GM23338 (cell line): Measurements from ENCODE around the gene KRTAP5-2. TPM values are rescaled to one million over a fixed set of nuclear protein-coding genes. Genes with fewer than 3 reads are reported as not detected.

Experiments
- ATAC-seq: fragments of 200-7000 bp; cut with Tn5 transposase; 3 replicates; pipeline ENCODE4 v1.9.1; 2020
- DNase-seq: peaks from one replicate; pipeline ENCODE4 v3.0.0-alpha.2; 2015; ENCODE audit warnings: low spot score
- H2AFZ ChIP-seq: fragments of 200-600 bp; sonication (generic); 2 replicates; pipeline ENCODE4 v1.8.0; 2016; ENCODE audit warnings: antibody characterized with exemption, mild to moderate bottlenecking, moderate library complexity
- H3F3A ChIP-seq: fragments of 200-600 bp; sonication (generic); replicated peaks from 2 replicates; pipeline ENCODE4 v1.8.0; 2017; ENCODE audit warnings: antibody characterized with exemption, mixed run types, low read depth
- H3K27ac ChIP-seq: fragments of 200-600 bp; sonication (generic); 2 replicates; pipeline ENCODE4 v1.6.1; 2016; ENCODE audit warnings: low read depth
- H3K27me3 ChIP-seq: fragments of 200-600 bp; sonication (generic); 2 replicates; pipeline ENCODE4 v1.8.0; 2016; ENCODE audit warnings: mild to moderate bottlenecking, mixed run types, moderate library complexity; ENCODE audit not compliant: insufficient read depth
- H3K36me3 ChIP-seq: fragments of 200-600 bp; sonication (generic); 2 replicates; pipeline ENCODE4 v1.8.0; 2016; ENCODE audit warnings: mild to moderate bottlenecking; ENCODE audit not compliant: insufficient read depth
- H3K4me1 ChIP-seq: fragments of 200-600 bp; sonication (generic); 2 replicates; pipeline ENCODE4 v1.8.0; 2016; ENCODE audit warnings: mild to moderate bottlenecking, moderate library complexity; ENCODE audit not compliant: insufficient read depth
- H3K4me2 ChIP-seq: fragments of 200-600 bp; sonication (generic); 2 replicates; pipeline ENCODE4 v1.7.1; 2017; ENCODE audit warnings: mixed run types
- H3K4me3 ChIP-seq: fragments of 200-600 bp; sonication (generic); 2 replicates; pipeline ENCODE4 v1.6.1; 2016; ENCODE audit warnings: mixed run types
- H3K79me2 ChIP-seq: fragments of 200-600 bp; sonication (generic); replicated peaks from 2 replicates; pipeline ENCODE4 v1.8.0; 2017; ENCODE audit warnings: mild to moderate bottlenecking; ENCODE audit not compliant: insufficient read depth
- H3K9me2 ChIP-seq: fragments of 200-600 bp; sonication (generic); 2 replicates; pipeline ENCODE4 v1.8.0; 2017; ENCODE audit not compliant: insufficient read depth
- H4K20me1 ChIP-seq: fragments of 200-600 bp; sonication (generic); replicated peaks from 2 replicates; pipeline ENCODE4 v1.8.0; 2017; ENCODE audit warnings: mild to moderate bottlenecking; ENCODE audit not compliant: insufficient read depth
- H3K27ac Mint-ChIP-seq: 2 replicates; pipeline ENCODE4 v1.8.0; 2020; ENCODE audit warnings: inconsistent platforms, mild to moderate bottlenecking, moderate library complexity, mixed read lengths
- H3K27me3 Mint-ChIP-seq: 3 replicates; pipeline ENCODE4 v1.8.0; 2022; ENCODE audit warnings: low read depth, mild to moderate bottlenecking, moderate library complexity, mixed read lengths, inconsistent platforms; ENCODE audit not compliant: insufficient read depth, poor library complexity
- H3K36me3 Mint-ChIP-seq: 3 replicates; pipeline ENCODE4 v1.8.0; 2021; ENCODE audit warnings: low read depth, mild to moderate bottlenecking, inconsistent platforms, moderate library complexity, mixed read lengths
- H3K4me1 Mint-ChIP-seq: 3 replicates; pipeline ENCODE4 v1.8.0; 2020; ENCODE audit warnings: mild to moderate bottlenecking, inconsistent platforms, mixed read lengths
- H3K4me3 Mint-ChIP-seq: 3 replicates; pipeline ENCODE4 v1.8.0; 2021; ENCODE audit warnings: moderate library complexity, mild to moderate bottlenecking, inconsistent platforms, mixed read lengths
- H3K9me3 Mint-ChIP-seq: 3 replicates; pipeline ENCODE4 v1.8.0; 2020; ENCODE audit warnings: moderate library complexity, mild to moderate bottlenecking, inconsistent platforms, mixed read lengths
- CREB1 ChIP-seq: fragments of 250-450 bp; sonication (Bioruptor Pico); IDR thresholded peaks from 2 replicates; pipeline ENCODE4 v1.5.0; 2020; ENCODE audit warnings: low read depth, mild to moderate bottlenecking, moderate library complexity
- CTCF ChIP-seq, 2 experiments: fragments of 200-600 bp in 1 of 2; sonication (generic) in 1 of 2; conservative IDR thresholded peaks; 2 replicates each; pipeline versions ENCODE4 v1.5.1 to v1.6.1; 2016 to 2017; ENCODE audit warnings: antibody characterized with exemption in 2 of 2, low read depth in 2 of 2, mild to moderate bottlenecking in 2 of 2, moderate library complexity in 1 of 2
- ETS1 ChIP-seq: IDR thresholded peaks from 2 replicates; pipeline ENCODE4 v1.6.1; 2016; ENCODE audit warnings: antibody characterized with exemption
- EZH2 ChIP-seq: fragments of 200-600 bp; sonication (generic); IDR thresholded peaks from one replicate; pipeline ENCODE4 v1.8.0; 2017; ENCODE audit warnings: antibody characterized with exemption, mild to moderate bottlenecking, low read depth; ENCODE audit not compliant: unreplicated experiment
- EZH2phosphoT487 ChIP-seq: fragments of 200-600 bp; sonication (generic); IDR thresholded peaks from one replicate; pipeline ENCODE4 v1.8.1; 2018; ENCODE audit warnings: antibody characterized with exemption; ENCODE audit not compliant: unreplicated experiment
- JUNB ChIP-seq: IDR thresholded peaks from one replicate; pipeline ENCODE4 v1.6.1; 2016; ENCODE audit warnings: antibody characterized with exemption; ENCODE audit not compliant: unreplicated experiment
- NANOG ChIP-seq: IDR thresholded peaks from 2 replicates; pipeline ENCODE4 v1.6.1; 2016; ENCODE audit warnings: antibody characterized with exemption, borderline replicate concordance
- POLR2AphosphoS5 ChIP-seq: IDR thresholded peaks from 2 replicates; pipeline ENCODE4 v1.6.1; 2016; ENCODE audit warnings: antibody characterized with exemption, low read depth
- REST ChIP-seq: IDR thresholded peaks from one replicate; pipeline ENCODE4 v1.6.1; 2018; ENCODE audit warnings: antibody characterized with exemption; ENCODE audit not compliant: unreplicated experiment
- STAT1 ChIP-seq: IDR thresholded peaks from one replicate; pipeline ENCODE4 v1.6.1; 2016; ENCODE audit warnings: antibody characterized with exemption; ENCODE audit not compliant: unreplicated experiment
- ZNF114 ChIP-seq: fragments of 250-450 bp; sonication (Bioruptor Pico); IDR thresholded peaks from 2 replicates; pipeline ENCODE4 v1.5.0; 2020; ENCODE audit warnings: mild to moderate bottlenecking, moderate library complexity
- ZNF331 ChIP-seq: fragments of 250-450 bp; sonication (Bioruptor Pico); IDR thresholded peaks from 2 replicates; pipeline ENCODE4 v1.5.0; 2020; ENCODE audit warnings: low read depth, mild to moderate bottlenecking, moderate library complexity
- ZNF462 ChIP-seq: fragments of 250-450 bp; sonication (Bioruptor Pico); IDR thresholded peaks from 2 replicates; pipeline ENCODE4 v1.5.0; 2020; ENCODE audit warnings: mild to moderate bottlenecking, moderate library complexity
- polyA plus RNA-seq: library from polyadenylated mRNA; unstranded; fragments of >200 nt; fragmentation: Nextera tagmentation; extraction: Ambion mirVana; gene quantifications from 2 replicates; pipeline ENCODE4 v1.2.1, GENCODE V29; 2016
- total RNA-seq: library from RNA; depleted of rRNA; stranded (reverse); fragments of >200 nt; shearing (Covaris generic); gene quantifications from 2 replicates; pipeline ENCODE4 v1.2.3, GENCODE V29; 2014

Gene KRTAP5-2
- total and polyA plus RNA-seq, 2 experiments from 2014 or later, result not detected

- ATAC-seq, result no peak
- Histone ChIP-seq H3K4me3 (no peak overlapping the region), H3K79me2 (no peaks in the 10 kb centered on the region), H2AFZ (no peak overlapping the region), H3K27me3 (peaks cover 21% of the 10 kb centered on the region), H3F3A (no peaks in the 10 kb centered on the region), H3K9me2 (no peaks in the 10 kb centered on the region), H4K20me1 (no peaks in the 10 kb centered on the region), H3K4me2 (no peak overlapping the region), H3K36me3 (no peaks in the 10 kb centered on the region), H3K4me1 (peaks cover 28% of the 10 kb centered on the region), H3K27ac (no peak overlapping the region)
- TF ChIP-seq EZH2phosphoT487, result no peak
- no peak for TF ChIP-seq STAT1
- TF ChIP-seq ZNF462, result no peak
- TF ChIP-seq EZH2, result no peak
- no peak for TF ChIP-seq POLR2AphosphoS5
- no peak for TF ChIP-seq REST
- no peak for TF ChIP-seq ETS1
- TF ChIP-seq NANOG, result no peak
- no peak for TF ChIP-seq ZNF331 (CRISPR knock-in tag)
- TF ChIP-seq JUNB, result no peak
- TF ChIP-seq CREB1 (CRISPR knock-in tag), result no peak
- TF ChIP-seq CTCF (conservative IDR thresholded peaks at IDR 0.05; ENCODE audit: low read depth in 2 of 2), result no peak
- TF ChIP-seq ZNF114, result no peak
- no peaks in the 10 kb centered on the region for H3K36me3 Mint-ChIP-seq
- no peak overlapping the region for H3K27ac Mint-ChIP-seq
- no peak for DNase-seq
- no peak overlapping the region for H3K4me3 Mint-ChIP-seq
- H3K4me1 Mint-ChIP-seq, result peaks cover 17% of the 10 kb centered on the region; the same call in 2 of the 3 replicates
- H3K27me3 Mint-ChIP-seq, result peaks cover 36% of the 10 kb centered on the region
- H3K9me3 Mint-ChIP-seq, result no peaks in the 10 kb centered on the region
Observed at GRCh38 chr11:1561266-1561665, 36.8 kb downstream of the KRTAP5-2 start.
